ENCODE data around the gene MTRF1. TPM values are rescaled to one million over a fixed set of nuclear protein-coding genes. Genes with fewer than 3 reads are reported as not detected.

The MTRF1 gene
- total and polyA plus RNA-seq, 9 of the 15 experiments (the other 6 are each of a cell fraction or from before 2014, with no cell fraction given) = 12.5 to 33.7 (median 20.1) TPM

DNA sequence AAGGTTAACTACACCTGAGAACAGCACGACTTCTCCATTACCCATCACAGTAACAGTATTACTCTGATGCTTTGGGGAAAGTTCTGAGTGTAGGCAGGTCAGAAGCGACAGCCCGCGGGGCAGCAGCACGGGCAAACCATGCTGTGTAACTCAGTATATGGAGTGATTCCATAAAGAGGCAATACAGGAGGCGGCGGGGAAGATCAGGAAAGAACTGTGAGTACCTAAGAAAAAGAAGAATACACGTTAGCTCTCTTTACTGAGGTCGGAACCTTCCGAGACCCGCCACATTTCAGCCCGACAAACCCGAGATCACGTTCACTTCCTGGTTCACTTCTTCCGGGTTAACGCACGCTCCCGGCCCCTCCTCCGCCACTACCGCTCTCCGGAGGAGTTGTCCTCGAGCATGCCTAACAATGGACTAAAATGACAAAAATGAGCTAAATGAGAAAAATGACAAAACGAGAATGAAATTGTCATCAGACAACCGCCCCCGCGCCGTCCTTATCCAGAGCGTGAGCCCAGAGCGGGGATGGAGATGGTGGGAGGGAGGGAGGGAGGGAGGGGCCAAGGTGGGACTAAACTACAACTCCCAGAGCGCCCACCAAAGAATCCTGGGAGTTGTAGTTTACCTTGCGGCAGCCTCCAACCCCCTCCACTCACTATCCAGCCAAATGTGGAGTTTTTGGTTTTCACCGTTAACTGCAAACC lies at the start of gene MTRF1 (continued):
- TF ChIP-seq HDAC2 (IDR thresholded peaks at IDR 0.05) = 0 out of 2 replicates have a peak, but pooled peaks have one; percentile 38
- no peak for TF ChIP-seq RBM15 (IDR thresholded peaks at IDR 0.05; ENCODE audit: insufficient read depth, low read length)
- no peak for TF ChIP-seq ZNF75A (CRISPR knock-in tag; IDR thresholded peaks at IDR 0.05)
- no peak for TF ChIP-seq SREBF1 (IDR thresholded peaks at IDR 0.05; ENCODE audit: borderline replicate concordance, low read depth, low read length)
- TF ChIP-seq ARID4B (CRISPR knock-in tag; IDR thresholded peaks at IDR 0.05) = no peak
- TF ChIP-seq E2F4 (CRISPR knock-in tag; IDR thresholded peaks at IDR 0.05; ENCODE audit: low read depth) = no peak
- peak in 1 of 2 experiments; percentile 73; a peak in 2 of 4 replicates for TF ChIP-seq SIN3A (IDR thresholded peaks at IDR 0.05; ENCODE audit: borderline replicate concordance in 2 of 2, control insufficient read depth in 1 of 2, low read depth in 2 of 2, low read length in 2 of 2)
- 0 out of 2 replicates have a peak, but pooled peaks have one; percentile 8 for TF ChIP-seq HMBOX1 (IDR thresholded peaks at IDR 0.05)
- no peak for TF ChIP-seq MYBL2 (IDR thresholded peaks at IDR 0.05; ENCODE audit: low read depth)
- TF ChIP-seq MYBL2 (CRISPR knock-in tag; IDR thresholded peaks at IDR 0.05; ENCODE audit: borderline replicate concordance) = no peak
- no peak for TF ChIP-seq ATF1 (CRISPR knock-in tag; IDR thresholded peaks at IDR 0.05)
- TF ChIP-seq ATF1 (tag; IDR thresholded peaks at IDR 0.05) = peak; percentile 50; the same call in 1 of the 2 replicates
- no peak for TF ChIP-seq BCLAF1 (IDR thresholded peaks at IDR 0.05; ENCODE audit: borderline replicate concordance in 1 of 2, control insufficient read depth in 1 of 2, low read depth in 2 of 2, low read length in 1 of 2)
